Testis (tissue), 2 donors: ENCODE results near the gene PTPRR.

ENCODE experiments used
- CTCF ChIP-seq, 3 experiments: fragments of 450-650 bp in 2 of 3; fragments of 200-600 bp in 1 of 3; sonication (generic) in 1 of 3; IDR thresholded peaks; one replicate each; pipeline ENCODE4 v1.5.1; 2016 to 2019; ENCODE audit warnings: antibody characterized with exemption in 3 of 3, mild to moderate bottlenecking in 2 of 3, moderate library complexity in 1 of 3
- POLR2A ChIP-seq: fragments of 450-650 bp; IDR thresholded peaks from one replicate; pipeline ENCODE4 v1.6.1; 2017; ENCODE audit warnings: antibody characterized with exemption, mild to moderate bottlenecking, moderate library complexity

GRCh38 chr12:70815971-70816391 lies 104.6 kb downstream of the PTPRR start:
- TF ChIP-seq POLR2A (no peak), CTCF (IDR thresholded peaks at IDR 0.05) (no peak)
